Middle frontal gyrus (tissue), 1 donor: Measurements from ENCODE around the gene SEH1L.
A peak's percentile ranks its signal among the peaks of the same experiment; 100 is the strongest.
"Not testable (repeated sequence)": the region's sequence is repeated elsewhere in the genome, so short reads cannot be mapped to it uniquely, and the experiment has no call there.

Experiments
- DNase-seq: peaks from one replicate; pipeline ENCODE4 v3.0.0-alpha.2; 2015; ENCODE audit warnings: low spot score; ENCODE audit errors: extremely low spot score

Gene SEH1L

GRCh38 chr18:12947285-12948049 is at the start of gene SEH1L:
Gene SEH1L (plus strand): TSS chr18:12948011. CDS start chr18:12948122, 111 bp downstream.
- peak; percentile 87 for DNase-seq

- not testable (repeated sequence) for DNase-seq
Observed at GRCh38 chr18:12901208-12901607, 46.6 kb upstream of the SEH1L start.

DNA sequence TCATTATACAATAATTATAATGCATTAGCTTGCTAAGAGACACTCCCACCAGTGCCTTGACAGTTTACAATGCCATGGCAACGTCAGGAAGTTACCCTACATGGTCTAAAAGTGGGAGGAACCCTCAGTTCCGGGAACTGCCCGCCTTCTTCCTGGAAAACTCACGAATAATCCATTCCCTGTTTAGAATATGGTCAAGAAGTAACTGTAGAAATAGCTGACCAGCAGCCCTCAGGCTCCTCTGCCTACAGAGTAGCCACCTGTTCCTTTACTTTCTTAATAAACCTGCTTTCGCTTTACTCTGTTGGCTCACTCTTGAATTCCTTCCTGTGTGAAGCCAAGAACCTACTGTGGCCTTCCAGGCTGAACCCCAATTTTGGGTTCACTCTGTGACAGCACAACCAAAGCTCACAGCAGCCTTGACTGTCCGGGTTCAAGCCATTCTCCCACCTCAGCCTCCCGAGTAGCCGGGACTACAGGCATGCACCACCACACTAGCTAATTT is 43.7 kb upstream of the SEH1L start:
- DNase-seq = no peak

DNA sequence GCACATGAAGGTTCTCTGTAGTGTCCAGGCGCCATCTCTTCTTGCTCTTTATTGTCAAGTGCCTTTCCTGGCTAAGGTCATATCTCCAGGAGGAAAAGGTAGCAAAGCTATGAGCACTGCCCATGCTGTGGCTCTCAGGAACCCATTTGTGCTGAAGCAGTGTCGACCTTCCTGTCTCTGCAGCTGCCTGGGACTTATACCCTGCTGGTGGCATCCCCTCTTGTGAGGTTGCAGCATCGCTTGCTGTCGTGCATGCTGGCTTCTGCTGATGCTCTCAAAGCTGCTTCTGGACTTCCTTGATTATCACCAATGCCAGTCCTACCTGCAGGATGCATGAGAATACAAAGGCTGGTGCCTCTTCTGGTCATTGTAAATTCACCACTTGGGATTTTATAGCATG is 41.7 kb upstream of the SEH1L start:
- no peak for DNase-seq

DNA sequence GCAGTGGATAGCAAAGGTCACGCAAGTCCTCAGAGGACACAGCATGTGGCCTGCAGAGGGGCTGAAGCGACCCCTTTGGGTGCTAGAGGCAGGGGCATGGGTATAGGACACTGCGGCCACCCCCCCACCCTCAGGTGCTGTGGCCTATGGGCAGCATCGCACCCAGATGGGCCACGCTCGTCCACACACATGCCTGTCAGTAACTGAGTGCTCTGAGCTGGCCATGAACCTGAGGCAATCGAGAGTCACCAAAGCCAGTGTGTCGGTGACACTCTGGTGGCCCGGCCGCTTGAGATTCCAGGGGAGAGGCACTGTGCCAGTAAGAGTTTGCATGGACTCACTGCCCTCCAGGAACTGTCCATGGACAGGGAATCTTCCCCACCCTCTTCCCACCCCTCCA is 41.0 kb upstream of the SEH1L start:
- no peak for DNase-seq

GRCh38 chr18:12907258-12907925 is 40.4 kb upstream of the SEH1L start:
- DNase-seq = no peak

- DNase-seq = no peak
Observed at GRCh38 chr18:12908706-12909105, 39.1 kb upstream of the SEH1L start.

GRCh38 chr18:12911025-12911928 is 36.5 kb upstream of the SEH1L start:
- DNase-seq = no peak

GRCh38 chr18:12911929-12912703 is 35.7 kb upstream of the SEH1L start:
- DNase-seq = no peak

GRCh38 chr18:12921178-12921577 is 26.6 kb upstream of the SEH1L start:
- DNase-seq = no peak

DNA sequence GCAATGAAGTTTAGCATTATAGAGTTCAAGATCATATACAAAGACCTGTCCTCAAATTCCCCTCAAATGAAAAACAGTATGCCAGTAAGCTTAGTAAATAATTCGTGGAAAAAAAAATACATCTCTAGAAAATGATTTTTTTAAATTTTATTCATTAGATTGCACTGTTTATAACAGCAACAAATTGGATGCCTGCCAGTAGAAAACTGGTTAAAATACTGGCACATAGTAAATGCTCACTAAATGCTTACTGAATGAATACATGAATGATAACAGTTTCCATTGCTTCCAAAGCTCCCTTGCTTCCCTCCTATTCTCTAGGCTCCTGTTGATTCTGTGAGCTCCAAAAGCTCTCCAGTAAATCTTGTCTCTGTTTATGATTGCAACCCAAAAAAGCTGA is 25.5 kb upstream of the SEH1L start:
- DNase-seq = no peak

- no peak for DNase-seq
Observed at GRCh38 chr18:12924616-12925015, 23.2 kb upstream of the SEH1L start.

DNA sequence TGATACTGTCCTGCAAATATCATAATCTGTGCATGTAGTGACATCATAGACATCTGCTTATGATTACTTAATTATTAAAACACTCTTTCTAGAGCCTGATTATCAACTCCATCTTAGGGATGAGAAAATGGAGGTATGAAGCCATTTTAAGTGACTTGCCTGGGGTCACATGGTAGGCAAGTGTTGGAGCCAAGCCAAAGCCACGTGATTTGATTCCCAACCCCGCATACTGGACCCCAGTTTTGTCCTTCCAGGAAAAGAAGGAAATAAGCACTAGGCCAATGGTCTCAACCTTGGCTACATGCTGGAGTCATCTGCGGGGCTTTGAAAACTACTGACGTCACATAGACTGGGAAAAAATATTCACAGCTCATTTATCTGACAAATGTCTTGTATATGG is 19.6 kb upstream of the SEH1L start:
- no peak for DNase-seq

DNA sequence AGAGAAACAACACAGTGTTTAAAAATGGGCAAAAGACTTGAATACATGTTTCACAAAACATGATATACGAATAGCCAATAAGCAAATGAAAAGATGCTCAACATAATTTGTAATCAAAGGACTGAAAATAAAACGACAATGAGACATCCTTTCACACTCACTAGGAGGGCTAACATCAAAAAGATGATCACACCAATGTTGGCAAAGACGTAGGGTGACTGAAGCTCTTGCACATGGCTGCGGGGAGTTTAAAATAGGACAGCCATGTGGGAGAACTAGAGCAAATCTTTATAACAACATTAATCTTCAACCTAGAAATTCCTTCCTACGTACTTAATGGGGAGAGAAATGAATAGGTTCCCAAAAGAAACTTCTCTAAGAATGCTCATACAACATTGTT is 19.2 kb upstream of the SEH1L start:
- DNase-seq = no peak

GRCh38 chr18:12929477-12930083 is 18.2 kb upstream of the SEH1L start:
- DNase-seq = no peak

DNA sequence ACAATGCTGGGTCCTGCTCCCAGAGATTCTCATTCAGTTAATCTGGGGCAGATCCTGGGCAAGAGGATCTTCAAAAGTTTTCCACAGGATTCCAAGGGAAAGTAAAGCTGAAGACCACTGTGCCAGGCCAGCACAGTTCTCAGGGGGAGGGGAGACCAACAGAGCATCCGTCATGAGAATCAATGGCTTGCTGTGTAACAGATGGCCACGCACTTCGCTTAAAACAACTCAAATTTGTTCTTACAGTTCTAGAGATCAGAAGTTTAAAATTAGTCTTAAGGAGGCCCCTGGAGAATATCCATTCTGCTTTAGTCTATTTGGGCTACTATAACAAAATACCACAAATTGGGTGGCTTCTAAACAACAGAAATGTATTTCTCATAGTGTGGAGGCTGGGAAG is 17.4 kb upstream of the SEH1L start:
- DNase-seq = no peak

- no peak for DNase-seq
Observed at GRCh38 chr18:12930908-12931307, 16.9 kb upstream of the SEH1L start.

GRCh38 chr18:12933327-12933726 is 14.5 kb upstream of the SEH1L start:
- DNase-seq = no peak

GRCh38 chr18:12934454-12935071 is 13.2 kb upstream of the SEH1L start:
- peak; percentile 54 for DNase-seq

- no peak for DNase-seq
Observed at GRCh38 chr18:12939162-12939561, 8.6 kb upstream of the SEH1L start.
